K562 (cell line): ENCODE measurements around the gene PPP1R15B. TPM values are rescaled to one million over a fixed set of nuclear protein-coding genes. Genes with fewer than 3 reads are reported as not detected.
A peak's percentile ranks its signal among the peaks of the same experiment; 100 is the strongest.

Experiments
- ATAC-seq: fragments of 200-7000 bp; cut with Tn5 transposase; 3 replicates; pipeline ENCODE4 v1.9.1; 2020; ENCODE audit warnings: moderate library complexity
- BruUV-seq: library from RNA; stranded (reverse); fragments of 400-500 nt; replicated peaks from 2 replicates; lab custom pipeline; 2021; lab: Mats Ljungman, UMichigan
- CTCF ChIA-PET: fragments of 300-600 bp; formaldehyde crosslinking; extraction: SDS; loops from one replicate; lab custom pipeline; 2021; ENCODE audit warnings: low intra/inter-chr PET ratio; lab: Yijun Ruan, JAX
- POLR2A ChIA-PET: fragments of 300-600, 350-650 bp; sonication (Branson Sonifier 250); formaldehyde crosslinking; extraction: SDS; loops from one replicate; lab custom pipeline; 2021; ENCODE audit warnings: antibody characterized with exemption, inconsistent platforms; lab: Yijun Ruan, JAX
- DNase-seq, 4 experiments: peaks; one replicate each; pipeline versions ENCODE4 v3.0.0 to v3.0.0-alpha.2; 2011 to 2018; ENCODE audit warnings: low spot score in 3 of 4, mixed read lengths in 3 of 4; ENCODE audit errors: extremely low read depth in 1 of 4
- FAIRE-seq: peaks from 2 replicates; lab custom pipeline; 2011; peaks lifted over from hg19 to GRCh38; lab: Jason Lieb, UNC
- H2AFZ ChIP-seq: 2 replicates; pipeline ENCODE4 v1.6.0; 2011; ENCODE audit warnings: low read depth, low read length, control low read depth, inconsistent platforms
- H3K27ac ChIP-seq: fragments of 200-600 bp; 3 replicates; pipeline ENCODE4 v1.8.0; 2011; ENCODE audit warnings: low read depth, mild to moderate bottlenecking, control low read depth, inconsistent platforms, low read length, moderate library complexity, mixed read lengths; ENCODE audit errors: extremely low read depth
- H3K27me3 ChIP-seq, 2 experiments: fragments of 300-600 bp in 1 of 2; 2 replicates in 1 of 2; 3 replicates in 1 of 2; pipeline versions ENCODE4 v1.6.0 to v1.8.0; 2011; ENCODE audit warnings: inconsistent platforms in 2 of 2, low read length in 2 of 2, mild to moderate bottlenecking in 1 of 2, mixed read lengths in 1 of 2, moderate library complexity in 1 of 2; ENCODE audit not compliant: control insufficient read depth in 2 of 2, insufficient read depth in 2 of 2
- H3K36me3 ChIP-seq: fragments of 300-600 bp; 3 replicates; pipeline ENCODE4 v1.8.0; 2011; ENCODE audit warnings: mild to moderate bottlenecking, low read length, inconsistent platforms; ENCODE audit not compliant: control insufficient read depth, insufficient read depth
- H3K4me1 ChIP-seq, 2 experiments: fragments of 200-600 bp in 1 of 2; replicated peaks in 1 of 2; 2 replicates in 1 of 2; 3 replicates in 1 of 2; pipeline versions ENCODE4 v1.5.1 to v1.8.0; 2011; ENCODE audit warnings: inconsistent platforms in 2 of 2, low read length in 2 of 2, mild to moderate bottlenecking in 1 of 2, mixed read lengths in 1 of 2, moderate library complexity in 1 of 2; ENCODE audit not compliant: control insufficient read depth in 2 of 2, insufficient read depth in 2 of 2
- H3K4me2 ChIP-seq: 2 replicates; pipeline ENCODE4 v1.6.1; 2011; ENCODE audit warnings: low read length, control low read depth, inconsistent platforms, mixed read lengths; ENCODE audit not compliant: insufficient read depth
- H3K4me3 ChIP-seq: fragments of 200-600 bp; sonication (generic), shearing (Covaris generic); 2 replicates; pipeline ENCODE4 v1.5.1; 2016; ENCODE audit warnings: control low read depth, inconsistent platforms
- H3K79me2 ChIP-seq: fragments of 200-600 bp; 3 replicates; pipeline ENCODE4 v1.8.0; 2011; ENCODE audit warnings: low read length, inconsistent platforms; ENCODE audit not compliant: control insufficient read depth, insufficient read depth
- H3K9ac ChIP-seq, 2 experiments: 2 replicates each; pipeline versions ENCODE4 v1.6.0 to v1.6.1; 2011; ENCODE audit warnings: low read depth in 2 of 2, low read length in 2 of 2, control low read depth in 1 of 2, inconsistent platforms in 1 of 2, mild to moderate bottlenecking in 1 of 2, mixed read lengths in 1 of 2; ENCODE audit not compliant: insufficient read depth in 1 of 2
- H3K9me1 ChIP-seq: one replicate; pipeline ENCODE4 v1.6.0; 2011; ENCODE audit warnings: inconsistent platforms, mild to moderate bottlenecking, low read length, moderate library complexity; ENCODE audit not compliant: control insufficient read depth, insufficient read depth
- H3K9me3 ChIP-seq: replicated peaks from 2 replicates; pipeline ENCODE4 v1.5.1; 2011; ENCODE audit warnings: low read depth, low read length, inconsistent platforms; ENCODE audit not compliant: control insufficient read depth, insufficient read depth
- H4K20me1 ChIP-seq: replicated peaks from 2 replicates; pipeline ENCODE4 v1.6.1; 2011; ENCODE audit warnings: low read length, inconsistent platforms, mixed read lengths; ENCODE audit not compliant: control insufficient read depth, insufficient read depth
- BCOR ChIP-seq: fragments of 450-650 bp; IDR thresholded peaks from 2 replicates; pipeline ENCODE4 v1.6.1; 2016
- C11orf30 ChIP-seq: fragments of 450-650 bp; IDR thresholded peaks from 2 replicates; pipeline ENCODE4 v1.6.1; 2016; ENCODE audit warnings: low read depth, mild to moderate bottlenecking
- ELF2 ChIP-seq: fragments of 250-450 bp; sonication (Bioruptor Pico); IDR thresholded peaks from 2 replicates; pipeline ENCODE4 v1.5.0; 2021; ENCODE audit warnings: mild to moderate bottlenecking
- KDM1A ChIP-seq, 2 experiments: fragments of 450-650 bp; IDR thresholded peaks; 2 replicates each; pipeline ENCODE4 v1.6.1; 2016; ENCODE audit warnings: mild to moderate bottlenecking in 2 of 2
- RBM25 ChIP-seq: fragments of 200-400 bp; formaldehyde crosslinking; IDR thresholded peaks from 2 replicates; pipeline ENCODE4 v1.6.1; 2018; ENCODE audit warnings: low read length, low read depth, moderate library complexity; ENCODE audit not compliant: severe bottlenecking
- THAP7 ChIP-seq: fragments of 250-450 bp; sonication (Bioruptor Pico); IDR thresholded peaks from 2 replicates; pipeline ENCODE4 v1.5.0; 2021
- YBX1 ChIP-seq: fragments of 450-650 bp; IDR thresholded peaks from 2 replicates; pipeline ENCODE4 v1.7.1; 2016; ENCODE audit warnings: mild to moderate bottlenecking
- ZNF280A ChIP-seq: fragments of 450-650 bp; IDR thresholded peaks from 2 replicates; pipeline ENCODE4 v1.6.1; 2018; ENCODE audit warnings: mild to moderate bottlenecking, low read depth; ENCODE audit not compliant: partially characterized antibody
- ZNF766 ChIP-seq: fragments of 200-800 bp; sonication (Bioruptor generic); conservative IDR thresholded peaks from 2 replicates; pipeline ENCODE4 v1.6.1; 2016; ENCODE audit warnings: missing genetic modification characterization, missing compliant biosample characterization
- WGBS: fragments of 100-300 bp; shearing (Covaris generic); methylation state at CpG from one replicate; pipeline ENCODE4 v1.1.6; 2016; ENCODE audit warnings: low coverage, mixed read lengths; ENCODE audit not compliant: insufficient coverage; ENCODE audit errors: missing lambda C conversion rate; 5-methylcytosine and 5-hydroxymethylcytosine counted together
- in situ Hi-C: fragments of 300-500 bp; cut with MboI; formaldehyde crosslinking; loops from 4 replicates; pipeline ENCODE4 v1.15.0; 2018; ENCODE audit warnings: inconsistent platforms, mixed read lengths
- intact Hi-C: fragments of 100-400 bp; cut with micrococcal nuclease; formaldehyde crosslinking; loops from 2 replicates; pipeline ENCODE4 v1.14.2; 2022
- polyA plus RNA-seq, 8 experiments: library from polyadenylated mRNA; depleted of rRNA in 4 of 8; stranded (reverse) in 5 of 8; unstranded in 3 of 8; fragments of >200 nt; fragmentation: Nextera tagmentation in 2 of 8; fragmentation: Illumina TruSeq in 1 of 8; extraction: Ambion mirVana in 2 of 8; extraction: Trizol in 1 of 8; gene quantifications; 2 replicates each; pipeline versions ENCODE4 v1.2.1 to v1.2.3, GENCODE V29; 2011 to 2014; ENCODE audit warnings: inconsistent platforms in 1 of 8, missing spikeins in 1 of 8
- total RNA-seq, 7 experiments: library from RNA; depleted of rRNA in 6 of 7; stranded (reverse); fragments of >200 nt in 6 of 7; fragmentation: Illumina TruSeq in 2 of 7; extraction: Trizol in 2 of 7; gene quantifications; 2 replicates each; pipeline versions ENCODE4 v1.2.1 to v1.2.3, GENCODE V29; 2011 to 2021; ENCODE audit warnings: low replicate concordance in 1 of 7
- TF ChIP-seq, protein P1 (sequence below): sonication (generic); formaldehyde crosslinking; IDR thresholded peaks from 2 replicates; pipeline ENCODE4 v1.8.1; 2023; ENCODE audit warnings: mild to moderate bottlenecking, missing genetic modification reagents

The PPP1R15B gene
- total and polyA plus RNA-seq, 9 of the 15 experiments (the other 6 are each of a cell fraction or from before 2014, with no cell fraction given), result 17.0 to 48.1 (median 30.8) TPM

DNA sequence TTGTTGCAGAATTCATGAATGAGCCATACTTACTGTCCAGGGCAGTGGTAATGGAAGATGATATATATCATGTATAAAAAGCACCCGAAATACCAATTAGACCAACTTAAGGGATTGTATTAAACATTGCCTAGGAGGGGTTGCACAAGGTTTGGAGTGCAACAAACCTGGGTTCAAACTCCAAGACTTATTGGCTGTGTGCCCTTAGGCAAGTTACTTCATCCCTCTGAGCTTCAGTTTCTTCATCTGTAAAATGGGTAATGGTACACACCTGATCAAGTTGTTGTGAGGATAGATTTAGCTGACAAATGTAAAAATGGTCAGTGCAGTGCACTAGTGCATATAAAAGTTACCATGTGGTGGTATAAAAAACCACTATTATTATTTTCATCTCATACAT is 9.8 kb upstream of the PPP1R15B start:
- in situ Hi-C loops (no loop called here), intact Hi-C loops (no loop called here)
- no peaks in the 10 kb centered on the region for H3K9me3 ChIP-seq
- H3K4me2 ChIP-seq, result no peak overlapping the region
- H3K9ac ChIP-seq, result no peak overlapping the region
- FAIRE-seq (no peak), ATAC-seq (no peak), DNase-seq (no peak)
- no peak overlapping the region for H3K4me3 ChIP-seq
- no peaks in the 10 kb centered on the region for H3K79me2 ChIP-seq
- H3K27ac ChIP-seq, result no peak overlapping the region
- H4K20me1 ChIP-seq, result 0 out of 2 replicates have a peak, but pooled peaks cover 3% of the 10 kb centered on the region
- H3K4me1 ChIP-seq, result peaks cover 30 to 37% of the 10 kb centered on the region in 2 experiments
- TF ChIP-seq BCOR (peak; percentile 53; the same call in 1 of the 2 replicates), ZNF766 (CRISPR knock-in tag) (no peak), RBM25 (peak; percentile 69), C11orf30 (peak; percentile 45; the same call in 1 of the 2 replicates), ZNF280A (no peak), THAP7 (CRISPR knock-in tag) (no peak), ELF2 (CRISPR knock-in tag) (no peak), KDM1A (IDR thresholded peaks at IDR 0.05) (peak in 1 of 2 experiments; percentile 42; a peak in 2 of 4 replicates), YBX1 (no peak)
- TF ChIP-seq, protein P1, sequence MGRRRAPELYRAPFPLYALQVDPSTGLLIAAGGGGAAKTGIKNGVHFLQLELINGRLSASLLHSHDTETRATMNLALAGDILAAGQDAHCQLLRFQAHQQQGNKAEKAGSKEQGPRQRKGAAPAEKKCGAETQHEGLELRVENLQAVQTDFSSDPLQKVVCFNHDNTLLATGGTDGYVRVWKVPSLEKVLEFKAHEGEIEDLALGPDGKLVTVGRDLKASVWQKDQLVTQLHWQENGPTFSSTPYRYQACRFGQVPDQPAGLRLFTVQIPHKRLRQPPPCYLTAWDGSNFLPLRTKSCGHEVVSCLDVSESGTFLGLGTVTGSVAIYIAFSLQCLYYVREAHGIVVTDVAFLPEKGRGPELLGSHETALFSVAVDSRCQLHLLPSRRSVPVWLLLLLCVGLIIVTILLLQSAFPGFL (CRISPR knock-in tag), result no peak
- H2AFZ ChIP-seq, result no peak overlapping the region
- no TSS peak for BruUV-seq
- POLR2A ChIA-PET, result interaction anchor here (2.0 kb wide), 1 partner anchor 11 kb away, joined by 5 read pairs; no protein-coding TSS in a partner anchor
- H3K36me3 ChIP-seq, result no peaks in the 10 kb centered on the region
- H3K27me3 ChIP-seq, result peaks cover 0 to 6% of the 10 kb centered on the region in 2 experiments; a peak in 1 of 5 replicates
- WGBS, result 48% methylated on average over 1 of the region's 1 CpG
- CTCF ChIA-PET, result no interaction called here
- H3K9me1 ChIP-seq, result no peaks in the 10 kb centered on the region
